Measurements from ENCODE around the gene UCMA. TPM values are rescaled to one million over a fixed set of nuclear protein-coding genes. Genes with fewer than 3 reads are reported as not detected.
A peak's percentile ranks its signal among the peaks of the same experiment; 100 is the strongest.
"Not testable (repeated sequence)": the region's sequence is repeated elsewhere in the genome, so short reads cannot be mapped to it uniquely, and the experiment has no call there.

UCMA gene, protein sequence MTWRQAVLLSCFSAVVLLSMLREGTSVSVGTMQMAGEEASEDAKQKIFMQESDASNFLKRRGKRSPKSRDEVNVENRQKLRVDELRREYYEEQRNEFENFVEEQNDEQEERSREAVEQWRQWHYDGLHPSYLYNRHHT
- polyA plus RNA-seq (ENCODE audit: insufficient read length in 10 of 10): 1 to 10 TPM in 4 of 10 donors, under 1 TPM in 5, not detected in 1; 0.16 to 1.7 (median 0.96) TPM
- long read RNA-seq, donor 1: 0 reads
- long read RNA-seq, donor 2: 0 reads
- long read RNA-seq, donor 3: 0 reads
- long read RNA-seq, donor 4: 0 reads
- long read RNA-seq, donor 5: 0 reads
- long read RNA-seq, donor 6: 0 reads
- long read RNA-seq, donor 7, partial matches to known transcripts: 0 of 1 reads
- long read RNA-seq, donor 7, other reads (novel, unspliced or antisense): 0 of 1 reads
- long read RNA-seq, donor 8: 0 reads
- long read RNA-seq, donor 9: 0 reads

DNA sequence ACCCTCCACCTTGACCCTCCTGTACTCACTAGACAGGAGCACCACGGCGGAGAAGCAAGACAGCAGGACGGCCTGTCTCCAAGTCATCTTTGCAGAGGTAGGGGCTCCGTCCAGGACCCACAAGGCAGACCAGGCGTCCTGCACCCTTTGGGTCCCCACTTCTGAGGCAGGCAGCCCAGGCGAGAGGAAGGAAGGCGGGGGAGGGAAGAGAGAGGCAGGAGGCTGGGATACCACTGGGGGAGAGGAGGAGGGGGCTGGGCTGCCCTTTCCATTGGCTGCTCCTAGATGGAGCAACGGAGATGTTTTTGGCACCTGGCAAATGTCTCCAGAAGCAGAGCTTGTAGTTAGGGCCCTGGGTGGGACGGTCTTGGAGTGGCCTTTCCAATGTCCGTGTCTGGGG lies at the start of gene UCMA:
Gene UCMA (minus strand): TSS at position 203 of the 400 bp plus-strand sequence. CDS start 116 bp downstream, at position 87.
- peak in 2 of 3 donors; percentile 10 to 33 for DNase-seq

DNA sequence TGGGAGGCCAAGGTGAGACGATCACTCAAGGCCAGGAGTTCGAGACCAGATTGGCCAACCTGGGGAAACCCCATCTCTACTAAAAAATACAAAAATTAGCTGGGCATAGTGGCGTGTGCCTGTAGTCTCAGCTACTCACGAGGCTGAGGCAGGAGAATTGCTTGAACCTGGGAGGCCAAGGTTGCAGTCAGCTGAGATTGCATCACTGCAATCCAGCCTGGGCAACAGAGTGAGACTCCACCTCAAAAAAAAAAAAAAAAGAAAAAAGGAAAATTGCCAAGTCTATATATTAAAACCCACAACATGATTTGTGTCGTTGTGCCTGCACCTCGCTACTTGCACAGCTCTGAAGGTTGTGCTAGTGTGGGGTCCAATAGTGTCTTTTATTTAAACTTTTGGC lies 48.2 kb upstream of the UCMA start:
- not testable (repeated sequence) for DNase-seq

GRCh38 chr10:13276749-13277365 lies 42.7 kb upstream of the UCMA start:
- peak in 2 of 3 donors; percentile 36 to 68 for DNase-seq

DNA sequence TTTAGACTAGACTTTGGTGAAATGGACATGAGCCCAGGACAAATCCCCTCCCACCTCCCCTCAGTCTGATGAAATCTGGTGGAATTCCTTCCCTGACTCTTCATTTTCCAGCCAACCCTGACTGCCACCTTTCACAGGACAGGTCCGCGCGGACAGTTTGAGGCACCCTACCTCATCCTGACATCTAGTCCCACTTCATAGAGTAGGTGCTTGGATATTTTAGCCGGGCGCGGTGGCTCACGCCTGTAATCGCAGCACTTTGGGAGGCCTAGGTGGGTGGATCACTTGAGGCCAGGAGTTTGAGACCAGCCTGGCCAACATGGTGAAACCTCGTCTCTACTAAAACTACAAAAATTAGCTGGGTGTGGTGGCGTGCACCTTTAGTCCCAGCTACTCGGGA lies 42.0 kb upstream of the UCMA start:
- DNase-seq: not testable (repeated sequence)

DNA sequence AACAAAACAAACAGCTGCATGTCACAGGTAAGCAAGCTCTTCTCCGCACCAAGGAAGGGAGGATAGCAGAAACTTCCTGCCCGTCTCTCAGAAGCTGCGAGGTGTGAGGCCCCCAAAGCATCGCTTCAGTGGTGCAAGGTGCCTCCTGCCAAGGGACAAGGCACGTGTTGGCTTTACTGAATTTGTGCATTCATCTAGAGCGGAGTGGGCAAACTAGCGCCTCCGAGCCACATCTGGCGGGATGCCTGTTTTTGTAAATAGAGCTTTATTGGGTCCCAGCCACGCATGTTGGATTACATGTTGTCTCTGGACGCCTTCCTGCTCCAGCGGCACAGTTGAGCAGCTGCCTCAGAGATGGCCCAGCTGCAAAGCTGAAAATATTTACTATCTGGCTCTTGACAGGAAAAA lies 38.0 kb upstream of the UCMA start:
- peak; percentile 61 to 91 (median 73) for DNase-seq

DNA sequence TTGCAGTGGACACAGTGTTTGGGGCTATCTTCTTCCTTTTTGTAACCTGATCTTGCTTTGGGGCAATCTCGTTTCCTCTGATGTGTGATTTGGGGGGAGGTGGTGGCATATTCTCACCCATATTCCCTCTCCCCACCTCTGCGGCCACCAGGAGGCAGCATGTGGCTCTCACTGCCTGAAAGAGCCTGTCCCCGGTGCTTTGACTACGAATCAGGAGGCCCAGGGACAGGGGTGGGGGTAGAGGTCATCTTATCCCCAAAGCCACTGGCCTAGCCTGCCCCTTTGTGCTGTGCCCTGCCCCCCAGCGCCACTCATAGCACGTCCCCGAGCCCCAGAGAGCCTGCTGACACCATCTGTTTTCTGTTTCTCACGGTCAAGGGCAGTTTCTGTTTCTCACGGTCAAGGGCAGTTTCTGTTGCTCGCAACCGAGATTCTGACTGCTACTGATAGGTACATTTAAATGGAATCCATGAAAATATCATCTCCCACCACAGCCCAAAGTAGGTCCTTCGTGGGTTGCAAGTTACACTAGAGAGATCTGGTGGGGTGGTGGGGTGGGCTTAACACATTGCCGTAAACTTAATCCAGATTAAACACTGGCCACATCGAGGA lies 37.5 kb upstream of the UCMA start:
- peak in 1 of 3 donors; percentile 12 for DNase-seq

DNA sequence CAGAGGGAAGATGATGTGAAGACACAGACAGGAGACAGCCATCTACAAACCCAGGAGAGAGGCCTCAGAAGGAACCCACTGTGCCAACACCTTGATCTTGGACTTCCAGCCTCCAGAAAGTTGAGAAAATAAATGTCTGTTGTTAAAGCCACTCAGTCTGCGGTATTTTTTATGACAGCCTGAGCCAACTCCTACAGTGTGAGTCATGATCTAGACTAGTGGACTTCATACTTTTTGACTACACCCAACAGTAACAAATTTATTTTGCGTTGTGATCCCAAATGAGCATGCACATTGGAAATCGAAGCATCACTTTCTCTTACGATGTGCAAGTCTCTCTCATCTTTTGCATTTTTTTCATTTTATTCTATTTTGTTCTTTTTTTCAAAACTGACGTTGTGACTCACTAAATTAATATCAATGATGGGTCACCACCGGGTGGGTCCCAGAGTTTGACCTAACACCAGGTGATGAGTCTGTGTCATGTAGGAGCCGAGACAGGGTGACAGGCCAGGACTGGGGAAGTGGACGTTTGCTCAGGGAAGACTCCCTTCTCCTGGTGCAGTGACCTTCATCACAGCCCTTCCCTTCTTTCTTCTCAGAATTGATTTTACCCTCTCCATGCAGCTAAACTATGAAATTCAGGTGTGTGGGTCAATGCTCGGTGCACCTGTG lies 36.8 kb upstream of the UCMA start:
- peak in 2 of 3 donors; percentile 12 to 24 for DNase-seq

DNA sequence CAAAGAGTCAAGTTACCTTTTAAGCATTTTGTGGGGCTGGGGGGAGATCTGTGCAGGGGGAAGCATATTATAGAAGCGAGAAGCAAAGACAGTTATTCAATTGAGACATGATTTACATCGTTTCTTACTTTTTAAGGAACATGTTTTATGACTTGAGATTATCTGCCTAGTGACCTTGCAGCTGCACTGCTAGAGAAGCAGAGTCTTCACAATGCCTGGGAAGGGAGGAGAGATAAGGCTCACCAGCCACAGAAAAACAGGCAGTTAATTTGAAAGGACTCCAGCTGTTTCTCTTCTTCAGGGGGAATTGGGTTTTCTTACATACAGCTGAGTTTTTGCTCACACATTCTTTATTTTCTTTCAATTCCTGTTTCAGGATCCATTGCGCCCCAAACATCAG lies 34.7 kb upstream of the UCMA start:
- peak in 1 of 3 donors; percentile 3 for DNase-seq

GRCh38 chr10:13268310-13268709 lies 34.1 kb upstream of the UCMA start:
- DNase-seq: no peak

GRCh38 chr10:13263591-13263990 lies 29.4 kb upstream of the UCMA start:
- DNase-seq: no peak

DNA sequence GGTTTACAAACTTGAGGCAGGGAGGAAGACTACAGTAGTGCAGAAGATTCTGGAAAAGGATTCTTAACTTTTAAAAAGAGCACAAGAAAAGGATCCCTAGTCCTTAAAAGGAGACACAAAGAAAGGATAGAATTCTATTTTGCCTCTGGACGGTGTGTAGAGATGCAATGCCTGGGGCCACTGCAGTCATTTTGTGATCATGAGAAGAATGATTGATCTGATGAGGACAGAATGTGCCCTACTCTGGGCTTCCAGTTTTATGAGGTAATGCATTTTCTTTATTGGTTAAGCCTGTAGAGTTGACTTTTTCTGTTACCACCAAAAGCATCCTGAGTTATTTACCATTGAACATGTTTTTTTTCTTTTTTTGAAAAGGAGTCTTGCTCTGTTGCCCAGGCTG lies 28.3 kb upstream of the UCMA start:
- DNase-seq: no peak

GRCh38 chr10:13257621-13258140 lies 23.5 kb upstream of the UCMA start:
- no peak for DNase-seq

- DNase-seq: no peak
These were observed 22.5 kb upstream of the UCMA start for GRCh38 chr10:13256627-13257026.

GRCh38 chr10:13253726-13254125 lies 19.6 kb upstream of the UCMA start:
- no peak for DNase-seq

DNA sequence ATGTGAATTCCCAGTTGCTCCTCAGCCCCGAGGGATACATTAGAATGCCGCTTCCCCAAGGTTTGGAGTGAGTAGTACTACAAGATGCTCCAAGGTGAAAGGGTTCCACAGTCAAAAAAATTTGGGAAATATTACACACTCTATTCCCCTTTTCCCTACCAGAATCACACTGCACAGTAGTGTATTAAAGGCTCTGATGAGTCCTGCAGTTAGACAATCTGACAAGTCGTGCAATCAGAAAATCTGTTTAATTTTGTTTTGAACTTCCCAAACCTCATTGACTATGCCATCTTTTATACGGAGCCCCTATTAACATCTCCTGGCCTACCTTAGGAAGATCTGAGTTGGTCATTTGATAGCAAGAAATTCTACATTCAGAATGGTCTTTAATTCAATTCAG lies 13.6 kb upstream of the UCMA start:
- no peak for DNase-seq

GRCh38 chr10:13247246-13247645 lies 13.1 kb upstream of the UCMA start:
- DNase-seq: peak in 2 of 3 donors; percentile 32 to 56

DNA sequence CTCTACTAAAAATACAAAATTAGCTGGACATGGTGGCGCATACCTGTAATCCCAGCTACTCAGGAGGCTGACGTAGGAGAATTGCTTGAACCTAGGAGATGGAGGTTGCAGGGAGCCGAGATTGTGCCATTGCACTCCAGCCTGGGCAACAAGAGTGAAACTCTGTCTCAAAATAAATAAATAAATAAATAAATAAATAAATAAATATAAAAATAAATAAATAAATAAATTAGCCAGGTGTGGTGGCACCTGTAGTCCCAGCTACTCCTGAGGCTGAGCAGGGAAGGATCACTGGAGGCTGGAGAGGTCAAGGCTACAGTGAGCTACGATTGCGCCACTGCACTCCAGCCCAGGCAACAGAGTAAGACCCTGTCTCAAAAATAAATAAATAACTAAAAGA lies 8.1 kb upstream of the UCMA start:
- not testable (repeated sequence) for DNase-seq

GRCh38 chr10:13241613-13242012 lies 7.4 kb upstream of the UCMA start:
- DNase-seq: no peak

DNA sequence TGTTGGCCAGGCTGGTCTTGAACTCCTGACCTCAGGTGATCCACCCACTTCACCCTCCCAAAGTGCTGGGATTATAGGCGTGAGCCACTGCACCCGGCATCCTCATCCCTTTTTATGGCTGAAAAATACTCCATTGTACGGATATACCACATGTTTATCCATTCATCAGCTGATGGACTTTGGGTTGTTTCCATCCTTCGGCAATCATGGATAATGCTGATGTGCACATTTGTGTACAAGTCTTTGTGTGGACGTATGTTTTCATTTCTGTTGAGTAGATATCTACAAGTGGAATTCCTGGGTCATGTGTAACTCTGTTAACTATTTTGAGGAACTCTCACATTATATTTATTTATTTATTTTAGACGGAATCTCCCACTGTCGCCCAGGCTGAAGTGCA lies 5.7 kb upstream of the UCMA start:
- no peak for DNase-seq

DNA sequence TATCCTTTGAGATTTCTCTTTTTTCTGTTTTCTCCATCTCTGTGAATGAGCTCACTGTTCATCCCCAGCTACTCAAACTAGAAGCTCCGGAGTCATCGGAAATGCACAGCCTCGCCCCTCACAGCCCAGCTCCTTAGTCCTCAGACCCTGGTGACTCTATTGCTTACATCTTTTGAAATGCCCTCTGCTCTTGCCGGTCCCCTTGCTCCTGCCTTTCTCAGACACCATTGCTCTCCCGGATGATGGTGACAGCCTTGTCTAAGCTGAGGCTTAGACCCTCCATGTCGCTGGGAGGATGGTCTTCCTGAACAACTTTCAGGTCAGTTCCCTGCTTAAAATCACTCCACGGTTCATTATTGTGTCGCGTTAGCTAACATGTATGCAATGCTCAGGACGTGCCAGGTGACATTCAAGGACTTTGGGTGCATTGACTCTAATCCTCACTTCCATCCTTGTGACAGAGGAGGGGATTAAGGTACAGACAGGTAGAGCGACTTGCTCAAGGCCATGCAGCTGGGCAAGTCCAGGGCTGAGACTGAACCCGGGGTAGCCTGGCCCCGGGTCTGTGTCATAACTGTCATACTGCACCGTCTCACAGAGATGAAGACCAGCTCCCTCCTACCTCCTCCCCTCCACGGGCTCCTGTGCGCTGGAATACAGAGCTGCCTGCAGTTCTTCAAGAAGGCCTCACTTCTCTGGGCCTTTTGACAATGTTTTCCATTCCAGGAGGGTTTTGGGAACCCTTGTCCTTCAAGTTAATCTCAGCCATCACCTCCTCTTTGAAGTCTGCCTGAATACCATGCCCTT lies 4.3 kb upstream of the UCMA start:
- DNase-seq: no peak

GRCh38 chr10:13236638-13237037 lies 2.5 kb upstream of the UCMA start:
- no peak for DNase-seq

Data from muscle of back (tissue), 13 donors.